ENCODE data around the gene GABRG1. TPM values are rescaled to one million over a fixed set of nuclear protein-coding genes. Genes with fewer than 3 reads are reported as not detected.

GABRG1 gene
- total RNA-seq = not detected in 2 replicates

- intact Hi-C loops (cut with micrococcal nuclease) = no loop called here
Measured at GRCh38 chr4:46123913-46124755, at the start of gene GABRG1. Gene GABRG1 (minus strand): TSS chr4:46124054. CDS start chr4:46123913, 141 bp downstream.

- intact Hi-C loops (cut with micrococcal nuclease) = no loop called here
Measured at GRCh38 chr4:46146993-46147392, 23.1 kb upstream of the GABRG1 start.

- intact Hi-C loops (cut with micrococcal nuclease) = no loop called here
Measured at GRCh38 chr4:46131498-46132057, 7.7 kb upstream of the GABRG1 start.

- intact Hi-C loops (cut with micrococcal nuclease) = no loop called here
Measured at GRCh38 chr4:46124773-46125413, 1.0 kb upstream of the GABRG1 start.

- intact Hi-C loops (cut with micrococcal nuclease) = no loop called here
Measured at GRCh38 chr4:46081674-46082073, 42.2 kb downstream of the GABRG1 start.

GRCh38 chr4:46081248-46081647 is 42.6 kb downstream of the GABRG1 start:
- intact Hi-C loops (cut with micrococcal nuclease) = no loop called here

- intact Hi-C loops (cut with micrococcal nuclease) = no loop called here
Measured at GRCh38 chr4:46073778-46074177, 50.1 kb downstream of the GABRG1 start.

GRCh38 chr4:46051392-46051791 is 72.5 kb downstream of the GABRG1 start:
- intact Hi-C loops (cut with micrococcal nuclease) = no loop called here

- intact Hi-C loops (cut with micrococcal nuclease) = no loop called here
Measured at GRCh38 chr4:46032056-46032455, 91.8 kb downstream of the GABRG1 start.

GRCh38 chr4:46016306-46016705 is 107.5 kb downstream of the GABRG1 start:
- intact Hi-C loops (cut with micrococcal nuclease) = no loop called here

- intact Hi-C loops (cut with micrococcal nuclease) = no loop called here
Measured at GRCh38 chr4:45992728-45993127, 131.1 kb downstream of the GABRG1 start.

GRCh38 chr4:45989775-45990174 is 134.1 kb downstream of the GABRG1 start:
- intact Hi-C loops (cut with micrococcal nuclease) = no loop called here

GRCh38 chr4:45987858-45988257 is 136.0 kb downstream of the GABRG1 start:
- intact Hi-C loops (cut with micrococcal nuclease) = no loop called here
